HUES48 (cell line): Measurements from ENCODE around the gene ST6GAL1.
"Not testable (repeated sequence)": the region's sequence is repeated elsewhere in the genome, so short reads cannot be mapped to it uniquely, and the experiment has no call there.

ENCODE experiments used
- H3K27ac ChIP-seq: one replicate; pipeline ENCODE4 v1.7.0; 2013; ENCODE audit warnings: low read depth, low read length, inconsistent platforms
- H3K27me3 ChIP-seq: 2 replicates; pipeline ENCODE4 v1.6.1; 2013; ENCODE audit warnings: mild to moderate bottlenecking, low read length; ENCODE audit not compliant: control insufficient read depth, insufficient read depth
- H3K36me3 ChIP-seq: 2 replicates; pipeline ENCODE4 v1.6.1; 2013; ENCODE audit warnings: low read length; ENCODE audit not compliant: control insufficient read depth, insufficient read depth
- H3K4me1 ChIP-seq: 2 replicates; pipeline ENCODE4 v1.6.1; 2013; ENCODE audit warnings: mild to moderate bottlenecking, low read length; ENCODE audit not compliant: control insufficient read depth, insufficient read depth
- H3K4me3 ChIP-seq: 2 replicates; pipeline ENCODE4 v1.5.1; 2013; ENCODE audit warnings: mild to moderate bottlenecking, low read depth, low read length
- H3K9ac ChIP-seq: 2 replicates; pipeline ENCODE4 v1.6.1; 2013; ENCODE audit warnings: mild to moderate bottlenecking, low read depth, low read length, moderate library complexity
- H3K9me3 ChIP-seq: 2 replicates; pipeline ENCODE4 v1.6.1; 2013; ENCODE audit warnings: low read length; ENCODE audit not compliant: control insufficient read depth, insufficient read depth

ST6GAL1 gene

GRCh38 chr3:186997473-186997939 lies 67.2 kb downstream of the ST6GAL1 start:
- Histone ChIP-seq H3K9me3 (no peaks in the 10 kb centered on the region), H3K27me3 (no peaks in the 10 kb centered on the region), H3K9ac (no peak overlapping the region), H3K36me3 (peaks cover 19% of the 10 kb centered on the region), H3K27ac (peak overlapping the region; percentile 92), H3K4me3 (no peak overlapping the region), H3K4me1 (peaks cover 48% of the 10 kb centered on the region)

GRCh38 chr3:186998937-186999368 lies 68.6 kb downstream of the ST6GAL1 start:
- no peaks in the 10 kb centered on the region for H3K27me3 ChIP-seq
- H3K9ac ChIP-seq: no peak overlapping the region
- H3K27ac ChIP-seq: peak overlapping the region; percentile 92
- H3K4me3 ChIP-seq: peak overlapping the region; percentile 37
- no peaks in the 10 kb centered on the region for H3K9me3 ChIP-seq
- H3K4me1 ChIP-seq: peaks cover 34% of the 10 kb centered on the region
- H3K36me3 ChIP-seq: peaks cover 19% of the 10 kb centered on the region

- peaks cover 30% of the 10 kb centered on the region for H3K4me1 ChIP-seq
- H3K27ac ChIP-seq: no peak overlapping the region
- H3K27me3 ChIP-seq: no peaks in the 10 kb centered on the region
- no peak overlapping the region for H3K9ac ChIP-seq
- H3K9me3 ChIP-seq: no peaks in the 10 kb centered on the region
- no peak overlapping the region for H3K4me3 ChIP-seq
- peaks cover 18% of the 10 kb centered on the region for H3K36me3 ChIP-seq
These were observed 70.4 kb downstream of the ST6GAL1 start for GRCh38 chr3:187000711-187001151.

- Histone ChIP-seq H3K4me3 (no peak overlapping the region), H3K27ac (no peak overlapping the region), H3K9me3 (no peaks in the 10 kb centered on the region), H3K27me3 (no peaks in the 10 kb centered on the region), H3K9ac (no peak overlapping the region), H3K36me3 (peaks cover 18% of the 10 kb centered on the region), H3K4me1 (peaks cover 26% of the 10 kb centered on the region)
These were observed 72.6 kb downstream of the ST6GAL1 start for GRCh38 chr3:187002915-187003314.

GRCh38 chr3:187005827-187006481 lies 75.6 kb downstream of the ST6GAL1 start:
- Histone ChIP-seq H3K9ac (no peak overlapping the region), H3K9me3 (no peaks in the 10 kb centered on the region), H3K4me3 (no peak overlapping the region), H3K27ac (no peak overlapping the region), H3K36me3 (peaks cover 13% of the 10 kb centered on the region), H3K27me3 (no peaks in the 10 kb centered on the region), H3K4me1 (peaks cover 6% of the 10 kb centered on the region; the same call in 1 of the 2 replicates)

GRCh38 chr3:187006864-187007630 lies 76.7 kb downstream of the ST6GAL1 start:
- no peak overlapping the region for H3K9ac ChIP-seq
- no peaks in the 10 kb centered on the region for H3K9me3 ChIP-seq
- no peak overlapping the region for H3K4me3 ChIP-seq
- no peaks in the 10 kb centered on the region for H3K27me3 ChIP-seq
- H3K36me3 ChIP-seq: peaks cover 9% of the 10 kb centered on the region; the same call in 1 of the 2 replicates
- peaks cover 5% of the 10 kb centered on the region; the same call in 1 of the 2 replicates for H3K4me1 ChIP-seq
- H3K27ac ChIP-seq: no peak overlapping the region

GRCh38 chr3:187010382-187010781 lies 80.1 kb downstream of the ST6GAL1 start:
- not testable (repeated sequence) for H3K27me3 ChIP-seq, H3K4me1 ChIP-seq, H3K27ac ChIP-seq, H3K9me3 ChIP-seq, H3K9ac ChIP-seq, H3K4me3 ChIP-seq
- H3K36me3 ChIP-seq: peaks cover 24% of the 10 kb centered on the region

- no peaks in the 10 kb centered on the region for H3K9me3 ChIP-seq
- no peak overlapping the region for H3K9ac ChIP-seq
- no peaks in the 10 kb centered on the region for H3K4me1 ChIP-seq
- H3K36me3 ChIP-seq: peaks cover 20% of the 10 kb centered on the region
- H3K4me3 ChIP-seq: no peak overlapping the region
- no peak overlapping the region for H3K27ac ChIP-seq
- H3K27me3 ChIP-seq: no peaks in the 10 kb centered on the region
These were observed 81.6 kb downstream of the ST6GAL1 start for GRCh38 chr3:187011915-187012314.

- no peaks in the 10 kb centered on the region for H3K4me1 ChIP-seq
- no peaks in the 10 kb centered on the region for H3K9me3 ChIP-seq
- H3K27ac ChIP-seq: peak overlapping the region; percentile 51
- no peak overlapping the region for H3K4me3 ChIP-seq
- no peak overlapping the region for H3K9ac ChIP-seq
- no peaks in the 10 kb centered on the region for H3K27me3 ChIP-seq
- peaks cover 22% of the 10 kb centered on the region for H3K36me3 ChIP-seq
These were observed 82.3 kb downstream of the ST6GAL1 start for GRCh38 chr3:187012609-187013051.

- Histone ChIP-seq H3K36me3 (peaks cover 23% of the 10 kb centered on the region), H3K4me3 (no peak overlapping the region), H3K9ac (no peak overlapping the region), H3K4me1 (no peaks in the 10 kb centered on the region), H3K27me3 (no peaks in the 10 kb centered on the region), H3K9me3 (no peaks in the 10 kb centered on the region), H3K27ac (no peak overlapping the region)
These were observed 82.9 kb downstream of the ST6GAL1 start for GRCh38 chr3:187013159-187013716.

GRCh38 chr3:187014417-187014864 lies 84.1 kb downstream of the ST6GAL1 start:
- Histone ChIP-seq H3K27me3 (no peaks in the 10 kb centered on the region), H3K9me3 (no peaks in the 10 kb centered on the region), H3K36me3 (peaks cover 23% of the 10 kb centered on the region), H3K4me3 (no peak overlapping the region), H3K9ac (no peak overlapping the region), H3K27ac (no peak overlapping the region), H3K4me1 (no peaks in the 10 kb centered on the region)
